HepG2 (cell line): Measurements from ENCODE around the gene ARID3C. TPM values are rescaled to one million over a fixed set of nuclear protein-coding genes. Genes with fewer than 3 reads are reported as not detected.

ENCODE experiments used
- BORCS8-MEF2B ChIP-seq: sonication (generic); formaldehyde crosslinking; IDR thresholded peaks from 2 replicates; pipeline ENCODE4 v1.8.0; 2022; ENCODE audit warnings: mild to moderate bottlenecking, missing genetic modification reagents
- EEA1 ChIP-seq: sonication (generic); formaldehyde crosslinking; IDR thresholded peaks from 2 replicates; pipeline ENCODE4 v1.5.1; 2020; ENCODE audit warnings: mild to moderate bottlenecking, missing genetic modification reagents, borderline replicate concordance
- IRF2 ChIP-seq: IDR thresholded peaks from 2 replicates; pipeline ENCODE4 v1.6.1; 2018; ENCODE audit warnings: missing genetic modification reagents, missing compliant biosample characterization
- KDM4B ChIP-seq: sonication (generic); formaldehyde crosslinking; IDR thresholded peaks from 2 replicates; pipeline ENCODE4 v1.4.0; 2020; ENCODE audit warnings: missing genetic modification reagents
- TBX3 ChIP-seq: fragments of 450-650 bp; IDR thresholded peaks from 2 replicates; pipeline ENCODE4 v1.6.1; 2017; ENCODE audit warnings: antibody characterized with exemption, mild to moderate bottlenecking, inconsistent platforms, borderline replicate concordance
- THYN1 ChIP-seq: sonication (generic); formaldehyde crosslinking; IDR thresholded peaks from 2 replicates; pipeline ENCODE4 v1.8.1; 2023; ENCODE audit warnings: low read depth, mild to moderate bottlenecking, moderate library complexity, missing genetic modification reagents, borderline replicate concordance
- YEATS4 ChIP-seq: sonication (generic); formaldehyde crosslinking; IDR thresholded peaks from 2 replicates; pipeline ENCODE4 v1.4.0; 2020; ENCODE audit warnings: missing genetic modification reagents, borderline replicate concordance
- ZNF292 ChIP-seq: sonication (generic); formaldehyde crosslinking; IDR thresholded peaks from 2 replicates; pipeline ENCODE4 v1.8.1; 2022; ENCODE audit warnings: mild to moderate bottlenecking, low read depth, missing genetic modification reagents, borderline replicate concordance
- ZNF335 ChIP-seq: sonication (generic); formaldehyde crosslinking; IDR thresholded peaks from 2 replicates; pipeline ENCODE4 v1.4.0; 2020; ENCODE audit warnings: missing genetic modification reagents
- ZNF350 ChIP-seq: sonication (generic); formaldehyde crosslinking; IDR thresholded peaks from 2 replicates; pipeline ENCODE4 v1.4.0; 2020; ENCODE audit warnings: mild to moderate bottlenecking, low read depth, missing genetic modification reagents, borderline replicate concordance
- ZNF7 ChIP-seq: IDR thresholded peaks from 2 replicates; pipeline ENCODE4 v1.6.1; 2016; ENCODE audit warnings: missing biosample characterization, missing genetic modification reagents
- polyA plus RNA-seq, 8 experiments: library from polyadenylated mRNA; depleted of rRNA in 3 of 8; stranded (reverse) in 7 of 8; unstranded in 1 of 8; fragments of >200 nt; fragmentation: Illumina TruSeq in 4 of 8; extraction: Trizol in 4 of 8; gene quantifications; 2 replicates each; pipeline versions ENCODE4 v1.2.1 to v1.2.3, GENCODE V29; 2011 to 2016; ENCODE audit warnings: low read depth in 4 of 8, missing spikeins in 1 of 8, mixed read lengths in 1 of 8; ENCODE audit not compliant: insufficient read depth in 1 of 8
- total RNA-seq, 5 experiments: library from RNA; depleted of rRNA; stranded (reverse); fragments of >200 nt; fragmentation: Illumina TruSeq; extraction: Trizol; gene quantifications; 2 replicates each; pipeline ENCODE4 v1.2.3, GENCODE V29; 2016; ENCODE audit warnings: low read depth in 1 of 5
- TF ChIP-seq, protein P1 (sequence below): sonication (generic); formaldehyde crosslinking; IDR thresholded peaks from 2 replicates; pipeline ENCODE4 v1.4.0; 2020; ENCODE audit warnings: missing genetic modification reagents
- TF ChIP-seq, protein P2 (sequence below): sonication (generic); formaldehyde crosslinking; IDR thresholded peaks from 2 replicates; pipeline ENCODE4 v1.5.1; 2020; ENCODE audit warnings: missing genetic modification reagents, mild to moderate bottlenecking, borderline replicate concordance
- TF ChIP-seq, protein P3 (sequence below), 2 experiments: sonication (generic) in 1 of 2; formaldehyde crosslinking in 1 of 2; IDR thresholded peaks; 2 replicates each; pipeline versions ENCODE4 v1.4.0 to v1.6.1; 2018 to 2020; ENCODE audit warnings: missing genetic modification reagents in 2 of 2, borderline replicate concordance in 1 of 2, low read depth in 1 of 2, mild to moderate bottlenecking in 1 of 2, missing biosample characterization in 1 of 2
- TF ChIP-seq, protein P4 (sequence below): sonication (generic); formaldehyde crosslinking; IDR thresholded peaks from 2 replicates; pipeline ENCODE4 v1.4.0; 2020; ENCODE audit warnings: mild to moderate bottlenecking, missing genetic modification reagents
- TF ChIP-seq, protein P5 (sequence below), 2 experiments: IDR thresholded peaks; 2 replicates each; pipeline ENCODE4 v1.6.1; 2011 to 2012; ENCODE audit warnings: low read length in 2 of 2, borderline replicate concordance in 1 of 2, low read depth in 1 of 2, mild to moderate bottlenecking in 1 of 2, moderate library complexity in 1 of 2

The ARID3C gene
- total and polyA plus RNA-seq, 2 of the 13 experiments (the other 11 are each of a cell fraction or from before 2014, with no cell fraction given): not detected

DNA sequence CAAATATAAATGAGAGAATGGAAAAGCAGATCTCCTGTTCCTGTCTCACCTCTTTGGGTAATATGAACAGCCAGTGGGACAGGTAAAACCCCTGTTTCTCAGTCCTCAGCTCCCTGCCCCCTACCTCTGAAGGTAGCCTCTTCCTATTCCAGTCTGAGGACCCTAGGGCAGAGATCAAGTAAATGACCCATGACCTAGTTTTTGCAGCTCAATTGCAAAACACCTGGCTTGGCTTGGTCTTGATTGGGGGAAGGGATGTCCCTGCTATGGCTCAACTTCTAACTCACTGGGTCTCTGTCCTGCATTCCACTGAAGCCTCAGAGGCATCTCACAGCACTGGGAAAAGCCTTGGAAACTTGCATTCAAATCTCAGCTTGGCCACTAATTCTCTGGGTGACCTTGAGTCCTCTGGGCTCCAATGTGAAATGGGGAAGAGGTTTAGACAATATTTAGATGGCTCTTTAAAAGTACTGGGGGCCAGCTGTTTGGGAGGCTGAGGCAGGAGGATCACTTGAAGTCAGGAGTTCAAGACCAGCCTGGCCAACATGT is 16.0 kb upstream of the ARID3C start (continued):
- TF ChIP-seq, protein P1, sequence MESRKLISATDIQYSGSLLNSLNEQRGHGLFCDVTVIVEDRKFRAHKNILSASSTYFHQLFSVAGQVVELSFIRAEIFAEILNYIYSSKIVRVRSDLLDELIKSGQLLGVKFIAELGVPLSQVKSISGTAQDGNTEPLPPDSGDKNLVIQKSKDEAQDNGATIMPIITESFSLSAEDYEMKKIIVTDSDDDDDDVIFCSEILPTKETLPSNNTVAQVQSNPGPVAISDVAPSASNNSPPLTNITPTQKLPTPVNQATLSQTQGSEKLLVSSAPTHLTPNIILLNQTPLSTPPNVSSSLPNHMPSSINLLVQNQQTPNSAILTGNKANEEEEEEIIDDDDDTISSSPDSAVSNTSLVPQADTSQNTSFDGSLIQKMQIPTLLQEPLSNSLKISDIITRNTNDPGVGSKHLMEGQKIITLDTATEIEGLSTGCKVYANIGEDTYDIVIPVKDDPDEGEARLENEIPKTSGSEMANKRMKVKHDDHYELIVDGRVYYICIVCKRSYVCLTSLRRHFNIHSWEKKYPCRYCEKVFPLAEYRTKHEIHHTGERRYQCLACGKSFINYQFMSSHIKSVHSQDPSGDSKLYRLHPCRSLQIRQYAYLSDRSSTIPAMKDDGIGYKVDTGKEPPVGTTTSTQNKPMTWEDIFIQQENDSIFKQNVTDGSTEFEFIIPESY (CRISPR knock-in tag): no peak
- no peak for TF ChIP-seq EEA1 (CRISPR knock-in tag)
- TF ChIP-seq, protein P2, sequence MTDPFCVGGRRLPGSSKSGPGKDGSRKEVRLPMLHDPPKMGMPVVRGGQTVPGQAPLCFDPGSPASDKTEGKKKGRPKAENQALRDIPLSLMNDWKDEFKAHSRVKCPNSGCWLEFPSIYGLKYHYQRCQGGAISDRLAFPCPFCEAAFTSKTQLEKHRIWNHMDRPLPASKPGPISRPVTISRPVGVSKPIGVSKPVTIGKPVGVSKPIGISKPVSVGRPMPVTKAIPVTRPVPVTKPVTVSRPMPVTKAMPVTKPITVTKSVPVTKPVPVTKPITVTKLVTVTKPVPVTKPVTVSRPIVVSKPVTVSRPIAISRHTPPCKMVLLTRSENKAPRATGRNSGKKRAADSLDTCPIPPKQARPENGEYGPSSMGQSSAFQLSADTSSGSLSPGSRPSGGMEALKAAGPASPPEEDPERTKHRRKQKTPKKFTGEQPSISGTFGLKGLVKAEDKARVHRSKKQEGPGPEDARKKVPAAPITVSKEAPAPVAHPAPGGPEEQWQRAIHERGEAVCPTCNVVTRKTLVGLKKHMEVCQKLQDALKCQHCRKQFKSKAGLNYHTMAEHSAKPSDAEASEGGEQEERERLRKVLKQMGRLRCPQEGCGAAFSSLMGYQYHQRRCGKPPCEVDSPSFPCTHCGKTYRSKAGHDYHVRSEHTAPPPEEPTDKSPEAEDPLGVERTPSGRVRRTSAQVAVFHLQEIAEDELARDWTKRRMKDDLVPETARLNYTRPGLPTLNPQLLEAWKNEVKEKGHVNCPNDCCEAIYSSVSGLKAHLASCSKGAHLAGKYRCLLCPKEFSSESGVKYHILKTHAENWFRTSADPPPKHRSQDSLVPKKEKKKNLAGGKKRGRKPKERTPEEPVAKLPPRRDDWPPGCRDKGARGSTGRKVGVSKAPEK (CRISPR knock-in tag): no peak
- TF ChIP-seq ZNF350 (CRISPR knock-in tag): no peak
- no peak for TF ChIP-seq THYN1 (CRISPR knock-in tag)
- TF ChIP-seq YEATS4 (CRISPR knock-in tag): no peak
- peak; percentile 48; the same call in 1 of the 2 replicates for TF ChIP-seq IRF2 (CRISPR knock-in tag)
- TF ChIP-seq, protein P3, sequence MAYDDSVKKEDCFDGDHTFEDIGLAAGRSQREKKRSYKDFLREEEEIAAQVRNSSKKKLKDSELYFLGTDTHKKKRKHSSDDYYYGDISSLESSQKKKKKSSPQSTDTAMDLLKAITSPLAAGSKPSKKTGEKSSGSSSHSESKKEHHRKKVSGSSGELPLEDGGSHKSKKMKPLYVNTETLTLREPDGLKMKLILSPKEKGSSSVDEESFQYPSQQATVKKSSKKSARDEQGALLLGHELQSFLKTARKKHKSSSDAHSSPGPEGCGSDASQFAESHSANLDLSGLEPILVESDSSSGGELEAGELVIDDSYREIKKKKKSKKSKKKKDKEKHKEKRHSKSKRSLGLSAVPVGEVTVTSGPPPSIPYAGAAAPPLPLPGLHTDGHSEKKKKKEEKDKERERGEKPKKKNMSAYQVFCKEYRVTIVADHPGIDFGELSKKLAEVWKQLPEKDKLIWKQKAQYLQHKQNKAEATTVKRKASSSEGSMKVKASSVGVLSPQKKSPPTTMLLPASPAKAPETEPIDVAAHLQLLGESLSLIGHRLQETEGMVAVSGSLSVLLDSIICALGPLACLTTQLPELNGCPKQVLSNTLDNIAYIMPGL (CRISPR knock-in tag; IDR thresholded peaks at IDR 0.05; ENCODE audit: borderline replicate concordance in 1 of 2, low read depth in 1 of 2): peak; percentile 47 to 63; a peak in 2 of 4 replicates
- TF ChIP-seq, protein P4, sequence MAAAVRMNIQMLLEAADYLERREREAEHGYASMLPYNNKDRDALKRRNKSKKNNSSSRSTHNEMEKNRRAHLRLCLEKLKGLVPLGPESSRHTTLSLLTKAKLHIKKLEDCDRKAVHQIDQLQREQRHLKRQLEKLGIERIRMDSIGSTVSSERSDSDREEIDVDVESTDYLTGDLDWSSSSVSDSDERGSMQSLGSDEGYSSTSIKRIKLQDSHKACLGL (CRISPR knock-in tag): no peak
- TF ChIP-seq KDM4B (CRISPR knock-in tag): no peak
- no peak for TF ChIP-seq ZNF292 (CRISPR knock-in tag)
- no peak for TF ChIP-seq TBX3
- TF ChIP-seq ZNF7 (CRISPR knock-in tag): no peak
- no peak for TF ChIP-seq ZNF335 (CRISPR knock-in tag)
- no peak for TF ChIP-seq BORCS8-MEF2B (CRISPR knock-in tag)
- TF ChIP-seq, protein P5, sequence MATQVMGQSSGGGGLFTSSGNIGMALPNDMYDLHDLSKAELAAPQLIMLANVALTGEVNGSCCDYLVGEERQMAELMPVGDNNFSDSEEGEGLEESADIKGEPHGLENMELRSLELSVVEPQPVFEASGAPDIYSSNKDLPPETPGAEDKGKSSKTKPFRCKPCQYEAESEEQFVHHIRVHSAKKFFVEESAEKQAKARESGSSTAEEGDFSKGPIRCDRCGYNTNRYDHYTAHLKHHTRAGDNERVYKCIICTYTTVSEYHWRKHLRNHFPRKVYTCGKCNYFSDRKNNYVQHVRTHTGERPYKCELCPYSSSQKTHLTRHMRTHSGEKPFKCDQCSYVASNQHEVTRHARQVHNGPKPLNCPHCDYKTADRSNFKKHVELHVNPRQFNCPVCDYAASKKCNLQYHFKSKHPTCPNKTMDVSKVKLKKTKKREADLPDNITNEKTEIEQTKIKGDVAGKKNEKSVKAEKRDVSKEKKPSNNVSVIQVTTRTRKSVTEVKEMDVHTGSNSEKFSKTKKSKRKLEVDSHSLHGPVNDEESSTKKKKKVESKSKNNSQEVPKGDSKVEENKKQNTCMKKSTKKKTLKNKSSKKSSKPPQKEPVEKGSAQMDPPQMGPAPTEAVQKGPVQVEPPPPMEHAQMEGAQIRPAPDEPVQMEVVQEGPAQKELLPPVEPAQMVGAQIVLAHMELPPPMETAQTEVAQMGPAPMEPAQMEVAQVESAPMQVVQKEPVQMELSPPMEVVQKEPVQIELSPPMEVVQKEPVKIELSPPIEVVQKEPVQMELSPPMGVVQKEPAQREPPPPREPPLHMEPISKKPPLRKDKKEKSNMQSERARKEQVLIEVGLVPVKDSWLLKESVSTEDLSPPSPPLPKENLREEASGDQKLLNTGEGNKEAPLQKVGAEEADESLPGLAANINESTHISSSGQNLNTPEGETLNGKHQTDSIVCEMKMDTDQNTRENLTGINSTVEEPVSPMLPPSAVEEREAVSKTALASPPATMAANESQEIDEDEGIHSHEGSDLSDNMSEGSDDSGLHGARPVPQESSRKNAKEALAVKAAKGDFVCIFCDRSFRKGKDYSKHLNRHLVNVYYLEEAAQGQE (IDR thresholded peaks at IDR 0.05; ENCODE audit: borderline replicate concordance in 1 of 2, low read depth in 1 of 2, low read length in 2 of 2): peak in 1 of 2 experiments; percentile 57; a peak in 1 of 4 replicates
